Stimulated activated CD8-positive, alpha-beta memory T cell treated with anti-CD3 and anti-CD28 coated beads, Interleukin-15, amount 100 ng/mL, for 4 hours (primary cell): ENCODE results near the gene WASHC2A.
"Not testable (repeated sequence)": the region's sequence is repeated elsewhere in the genome, so short reads cannot be mapped to it uniquely, and the experiment has no call there.

Experiments used
- DNase-seq, 2 donors: peaks; one replicate each; pipeline ENCODE4 v3.0.0-alpha.2; 2020; ENCODE audit warnings: low read depth in 2 of 2

WASHC2A gene

GRCh38 chr10:50143512-50144174, 75.9 kb downstream of the WASHC2A start:
- not testable (repeated sequence) for DNase-seq

- DNase-seq, result not testable (repeated sequence)
Measured at GRCh38 chr10:50145575-50145974, 77.8 kb downstream of the WASHC2A start.

GRCh38 chr10:50152792-50153272, 85.1 kb downstream of the WASHC2A start:
- no peak for DNase-seq

- DNase-seq, result not testable (repeated sequence)
Measured at GRCh38 chr10:50157868-50158267, 90.1 kb downstream of the WASHC2A start.

GRCh38 chr10:50159856-50160255, 92.1 kb downstream of the WASHC2A start:
- not testable (repeated sequence) for DNase-seq

GRCh38 chr10:50165038-50165437, 97.3 kb downstream of the WASHC2A start:
- DNase-seq, result not testable (repeated sequence)

GRCh38 chr10:50167833-50168232, 100.1 kb downstream of the WASHC2A start:
- DNase-seq, result not testable (repeated sequence)

- DNase-seq, result not testable (repeated sequence)
Measured at GRCh38 chr10:50169506-50169905, 101.8 kb downstream of the WASHC2A start.

GRCh38 chr10:50174788-50175525, 107.2 kb downstream of the WASHC2A start:
- not testable (repeated sequence) for DNase-seq
